ENCODE measurements around the gene ENDOD1.

DNA sequence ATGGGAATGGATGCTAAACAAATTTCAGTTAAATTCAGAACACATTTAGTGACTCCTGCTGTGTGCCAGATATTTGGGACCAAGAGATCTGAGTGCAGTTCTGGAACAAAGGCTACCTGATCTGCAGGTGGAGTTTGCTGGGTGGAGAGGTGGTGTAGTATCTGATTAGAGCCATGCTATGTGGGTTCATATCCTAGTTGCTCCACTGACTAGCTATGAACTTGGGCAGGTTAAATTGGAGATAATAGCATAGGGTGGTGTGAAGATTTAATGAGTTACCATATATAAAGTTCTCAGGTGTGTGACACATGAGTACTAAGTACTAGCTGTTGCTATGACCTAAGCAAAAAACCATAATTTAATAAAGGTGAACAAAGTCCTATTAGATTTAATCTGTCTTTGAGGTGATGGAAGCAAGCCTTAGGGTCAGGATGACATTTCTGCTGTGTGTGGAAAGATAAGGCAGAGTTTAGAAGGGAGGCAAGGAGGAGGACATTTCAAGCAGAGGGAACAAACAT, 2.1 kb downstream of the ENDOD1 start:
- TF ChIP-seq POLR2AphosphoS5 (IDR thresholded peaks at IDR 0.05; ENCODE audit: low read depth, low read length) (no peak), POLR2A (IDR thresholded peaks at IDR 0.05; ENCODE audit: low read depth, low read length) (no peak), TAF1 (IDR thresholded peaks at IDR 0.05; ENCODE audit: low read depth, low read length) (no peak), PAX5 (IDR thresholded peaks at IDR 0.05; ENCODE audit: insufficient read depth, low read length, severe bottlenecking) (no peak), SPI1 (IDR thresholded peaks at IDR 0.05; ENCODE audit: low read depth, low read length) (no peak), POU2F2 (IDR thresholded peaks at IDR 0.05; ENCODE audit: low read depth, low read length) (no peak)

All from GM12891 (cell line).